Breast epithelium (tissue), 3 donors: ENCODE data around the gene NR5A2.

Experiments used
- POLR2AphosphoS5 ChIP-seq, 3 donors: sonication (generic); formaldehyde crosslinking; IDR thresholded peaks; one replicate each; pipeline ENCODE4 v1.6.1; 2017; ENCODE audit warnings: antibody characterized with exemption in 3 of 3
- TF ChIP-seq, protein P1 (sequence below), 3 donors: fragments of 450-650 bp; IDR thresholded peaks; one replicate each; pipeline ENCODE4 v1.5.1; 2016 to 2017; ENCODE audit warnings: antibody characterized with exemption in 3 of 3, mild to moderate bottlenecking in 3 of 3, moderate library complexity in 3 of 3

DNA sequence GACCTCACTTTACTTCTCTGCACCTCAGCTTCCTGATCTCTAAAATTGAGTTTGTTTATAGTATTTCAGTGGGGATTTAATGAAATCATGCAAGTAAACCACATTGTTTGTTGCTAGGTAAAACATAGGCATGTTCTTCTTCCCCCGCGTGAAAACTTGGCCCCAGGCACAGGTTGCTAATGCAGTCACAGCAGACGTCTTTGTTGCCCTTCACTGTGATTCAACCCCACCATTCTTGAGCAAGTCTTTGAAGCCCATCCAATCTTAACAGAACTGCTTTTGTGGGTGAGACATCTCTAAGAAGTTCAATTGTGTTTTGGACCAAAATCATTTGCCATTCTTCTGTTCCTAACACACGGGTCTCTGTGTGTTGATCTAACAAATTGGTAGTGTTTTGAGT is 196.8 kb downstream of the NR5A2 start:
- TF ChIP-seq, protein P1, sequence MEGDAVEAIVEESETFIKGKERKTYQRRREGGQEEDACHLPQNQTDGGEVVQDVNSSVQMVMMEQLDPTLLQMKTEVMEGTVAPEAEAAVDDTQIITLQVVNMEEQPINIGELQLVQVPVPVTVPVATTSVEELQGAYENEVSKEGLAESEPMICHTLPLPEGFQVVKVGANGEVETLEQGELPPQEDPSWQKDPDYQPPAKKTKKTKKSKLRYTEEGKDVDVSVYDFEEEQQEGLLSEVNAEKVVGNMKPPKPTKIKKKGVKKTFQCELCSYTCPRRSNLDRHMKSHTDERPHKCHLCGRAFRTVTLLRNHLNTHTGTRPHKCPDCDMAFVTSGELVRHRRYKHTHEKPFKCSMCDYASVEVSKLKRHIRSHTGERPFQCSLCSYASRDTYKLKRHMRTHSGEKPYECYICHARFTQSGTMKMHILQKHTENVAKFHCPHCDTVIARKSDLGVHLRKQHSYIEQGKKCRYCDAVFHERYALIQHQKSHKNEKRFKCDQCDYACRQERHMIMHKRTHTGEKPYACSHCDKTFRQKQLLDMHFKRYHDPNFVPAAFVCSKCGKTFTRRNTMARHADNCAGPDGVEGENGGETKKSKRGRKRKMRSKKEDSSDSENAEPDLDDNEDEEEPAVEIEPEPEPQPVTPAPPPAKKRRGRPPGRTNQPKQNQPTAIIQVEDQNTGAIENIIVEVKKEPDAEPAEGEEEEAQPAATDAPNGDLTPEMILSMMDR (IDR thresholded peaks at IDR 0.05) = no peak
- no peak for TF ChIP-seq POLR2AphosphoS5 (IDR thresholded peaks at IDR 0.05)
